GM12864 (cell line): ENCODE data around the gene KCNQ2.

Experiments
- DNase-seq: peaks from one replicate; pipeline ENCODE4 v3.0.0-alpha.2; 2011; ENCODE audit warnings: low read depth
- H3K4me3 ChIP-seq: 2 replicates; pipeline ENCODE4 v1.5.1; 2011; ENCODE audit warnings: mild to moderate bottlenecking, low read depth, low read length, control low read depth
- TF ChIP-seq, protein P1 (sequence below): IDR thresholded peaks from 2 replicates; pipeline ENCODE4 v1.5.1; 2011; ENCODE audit warnings: low read depth, mild to moderate bottlenecking, moderate library complexity, low read length, control low read depth, inconsistent platforms; ENCODE audit errors: missing control alignments

Gene KCNQ2

DNA sequence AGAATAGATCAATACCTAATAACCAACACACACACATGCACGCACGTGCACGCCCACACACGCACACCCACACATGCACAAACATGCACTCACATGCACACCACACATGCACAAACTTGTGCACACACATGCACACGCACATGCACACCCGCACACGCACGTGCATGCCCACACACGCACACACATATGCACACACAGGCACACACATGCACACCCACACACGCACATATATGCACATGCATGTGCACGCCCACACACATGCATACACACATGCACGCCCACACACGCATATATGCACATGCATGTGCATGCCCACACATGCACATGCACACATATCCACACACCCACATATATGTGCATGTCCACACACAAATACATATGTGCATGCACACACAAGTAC, 85.1 kb downstream of the KCNQ2 start:
- H3K4me3 ChIP-seq, result no peak overlapping the region
- TF ChIP-seq, protein P1, sequence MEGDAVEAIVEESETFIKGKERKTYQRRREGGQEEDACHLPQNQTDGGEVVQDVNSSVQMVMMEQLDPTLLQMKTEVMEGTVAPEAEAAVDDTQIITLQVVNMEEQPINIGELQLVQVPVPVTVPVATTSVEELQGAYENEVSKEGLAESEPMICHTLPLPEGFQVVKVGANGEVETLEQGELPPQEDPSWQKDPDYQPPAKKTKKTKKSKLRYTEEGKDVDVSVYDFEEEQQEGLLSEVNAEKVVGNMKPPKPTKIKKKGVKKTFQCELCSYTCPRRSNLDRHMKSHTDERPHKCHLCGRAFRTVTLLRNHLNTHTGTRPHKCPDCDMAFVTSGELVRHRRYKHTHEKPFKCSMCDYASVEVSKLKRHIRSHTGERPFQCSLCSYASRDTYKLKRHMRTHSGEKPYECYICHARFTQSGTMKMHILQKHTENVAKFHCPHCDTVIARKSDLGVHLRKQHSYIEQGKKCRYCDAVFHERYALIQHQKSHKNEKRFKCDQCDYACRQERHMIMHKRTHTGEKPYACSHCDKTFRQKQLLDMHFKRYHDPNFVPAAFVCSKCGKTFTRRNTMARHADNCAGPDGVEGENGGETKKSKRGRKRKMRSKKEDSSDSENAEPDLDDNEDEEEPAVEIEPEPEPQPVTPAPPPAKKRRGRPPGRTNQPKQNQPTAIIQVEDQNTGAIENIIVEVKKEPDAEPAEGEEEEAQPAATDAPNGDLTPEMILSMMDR, result no peak
- no peak for DNase-seq

DNA sequence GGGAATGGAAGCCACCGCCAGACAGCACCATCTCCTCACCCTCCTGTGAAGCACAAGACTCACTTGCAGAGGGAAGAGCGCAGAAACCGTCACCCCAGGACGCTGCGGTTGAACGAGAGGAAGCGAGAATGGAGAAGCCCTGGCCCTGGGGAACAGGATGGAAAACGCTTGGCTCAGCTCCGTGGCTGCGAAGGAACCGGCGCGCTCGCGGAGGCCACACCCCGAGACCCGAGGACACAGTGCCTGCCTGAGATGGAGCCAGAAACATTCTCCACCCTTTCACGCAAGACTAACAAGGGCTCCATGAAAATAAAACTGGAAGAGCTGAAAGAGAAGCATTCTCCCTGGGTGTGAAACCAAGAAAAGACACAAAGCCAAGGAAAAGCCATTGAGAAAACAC, 86.0 kb downstream of the KCNQ2 start:
- DNase-seq, result no peak
- H3K4me3 ChIP-seq, result no peak overlapping the region
- TF ChIP-seq, protein P1, result no peak

DNA sequence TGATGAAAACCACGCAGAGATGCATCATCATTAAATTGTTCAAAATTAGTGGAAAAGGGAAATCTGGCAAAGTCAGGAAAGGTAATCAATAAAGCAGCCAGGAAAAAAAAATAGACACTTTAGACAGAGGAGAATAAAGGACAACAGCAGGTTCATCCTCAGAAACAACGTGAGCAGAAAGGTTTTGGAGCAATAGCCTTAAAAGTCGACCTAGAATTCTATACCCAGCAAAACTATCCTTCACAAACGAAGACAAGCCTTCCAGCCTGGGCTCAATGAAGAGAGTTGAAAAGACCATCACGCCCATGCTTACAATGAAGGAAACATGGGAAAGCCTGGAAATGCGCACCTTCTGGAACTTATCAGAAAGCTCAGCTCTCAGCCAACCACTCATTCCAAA, 86.6 kb downstream of the KCNQ2 start:
- no peak for DNase-seq
- TF ChIP-seq, protein P1, result no peak
- no peak overlapping the region for H3K4me3 ChIP-seq

DNA sequence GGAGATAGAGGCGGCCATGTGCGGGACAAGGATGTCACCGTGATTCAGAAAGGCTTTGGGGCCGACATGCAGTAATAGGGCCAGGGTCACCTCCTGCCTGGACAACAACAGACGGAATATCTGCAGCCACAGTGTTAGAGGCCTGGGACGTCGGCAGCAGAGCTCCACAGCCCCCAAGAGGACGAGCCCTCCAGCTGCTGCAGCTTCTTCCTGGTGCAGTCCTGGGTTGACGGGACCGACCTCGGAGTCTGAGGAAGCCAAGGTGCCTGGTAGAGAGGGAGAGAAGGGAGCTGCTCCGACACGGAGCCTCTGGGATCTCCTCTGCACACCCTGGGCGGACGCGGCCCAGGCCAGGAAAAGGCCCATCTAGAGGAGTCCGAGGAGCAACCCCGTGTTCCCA, 88.1 kb downstream of the KCNQ2 start:
- TF ChIP-seq, protein P1, result no peak
- no peak for DNase-seq
- H3K4me3 ChIP-seq, result no peak overlapping the region

DNA sequence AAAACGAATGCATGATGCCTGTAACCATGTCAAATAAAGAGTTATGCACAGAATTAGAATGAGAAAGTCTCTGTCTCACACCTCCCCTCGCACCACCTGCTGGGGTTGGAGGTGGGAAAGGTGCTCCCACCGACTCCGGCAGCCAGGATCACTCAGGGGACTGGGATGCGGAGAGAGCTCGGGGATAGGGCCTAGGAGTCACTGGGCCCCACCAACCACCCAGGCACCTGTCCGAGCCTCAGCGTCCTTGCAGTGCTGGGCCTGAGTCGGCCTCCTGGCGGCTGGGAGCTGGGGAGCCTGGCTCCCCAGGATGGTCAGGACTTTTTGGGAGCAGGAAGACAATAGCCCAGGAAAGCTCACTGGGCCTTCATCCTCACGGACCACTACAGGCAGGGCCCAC, 88.9 kb downstream of the KCNQ2 start:
- TF ChIP-seq, protein P1, result no peak
- no peak overlapping the region for H3K4me3 ChIP-seq
- DNase-seq, result no peak

DNA sequence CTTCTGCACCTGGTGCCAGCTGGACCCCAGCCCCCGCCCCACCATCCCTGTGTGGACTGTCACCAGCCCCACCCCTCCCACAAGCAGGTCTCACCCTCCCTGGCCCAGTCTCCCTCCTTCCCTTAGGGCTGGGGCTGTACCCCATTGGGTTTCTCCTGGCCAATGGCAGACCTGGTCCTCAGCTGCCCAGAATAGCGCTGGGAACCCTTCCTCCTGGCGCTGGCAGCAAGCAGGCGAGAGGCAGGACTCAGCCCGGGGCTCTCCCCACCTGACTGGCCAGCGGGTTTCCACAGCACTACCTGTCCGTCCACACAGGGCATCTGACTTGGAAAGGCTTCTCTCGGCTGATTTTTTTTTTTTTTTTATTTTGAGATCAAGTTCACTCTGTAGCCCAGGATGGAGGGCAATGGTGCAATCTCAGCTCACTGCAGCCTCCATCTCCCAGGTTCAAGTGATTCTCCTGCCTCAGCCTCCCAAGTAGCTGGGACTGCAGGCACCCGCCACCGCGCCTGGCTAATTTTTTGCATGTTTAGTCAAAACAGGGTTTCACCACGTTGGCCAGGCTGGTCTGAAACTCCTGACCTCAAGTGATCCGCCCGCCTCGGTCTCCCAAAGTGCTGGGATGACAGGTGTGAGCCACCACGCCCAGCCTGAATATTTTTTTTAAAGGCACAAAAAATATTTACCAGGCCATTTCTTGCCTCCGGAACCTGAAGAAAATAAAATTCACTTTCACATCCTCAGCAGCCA, 89.7 kb downstream of the KCNQ2 start:
- DNase-seq, result no peak
- TF ChIP-seq, protein P1, result no peak
- no peak overlapping the region for H3K4me3 ChIP-seq
